ENCODE measurements around the gene DCC. TPM values are rescaled to one million over a fixed set of nuclear protein-coding genes. Genes with fewer than 3 reads are reported as not detected.

DCC gene
- total and polyA plus RNA-seq, 2 of the 8 experiments (the other 6 are each of a cell fraction or from before 2014, with no cell fraction given), result 0.14 to 1.4 TPM

- peaks cover 0 to 3% (median 0%) of the 10 kb centered on the region in 4 experiments; a peak in 1 of 7 replicates for H3K4me1 ChIP-seq (replicated peaks in 1 of 4; ENCODE audit: control insufficient read depth in 3 of 4, insufficient read depth in 4 of 4, low read length in 3 of 4)
- H3K36me3 ChIP-seq (ENCODE audit: control insufficient read depth in 2 of 4, insufficient read depth in 4 of 4, low read length in 3 of 4), result no peaks in the 10 kb centered on the region
- H2BK12ac ChIP-seq (ENCODE audit: low read depth, low read length), result no peak overlapping the region
- no peak overlapping the region for H2BK15ac ChIP-seq (ENCODE audit: low read length)
- no peak overlapping the region for H3K23ac ChIP-seq (ENCODE audit: insufficient read length)
- H3K56ac ChIP-seq (replicated peaks; ENCODE audit: insufficient read length, low read depth, low read length), result no peak overlapping the region
- H4K5ac ChIP-seq (ENCODE audit: insufficient read length, low read depth, low read length), result no peak overlapping the region
- POLR2A ChIA-PET (ENCODE audit: partially characterized antibody), result no interaction called here
- no peak overlapping the region for H4K91ac ChIP-seq (replicated peaks; ENCODE audit: insufficient read length, low read length)
- H3K18ac ChIP-seq (ENCODE audit: extremely low read depth, low read length), result no peak overlapping the region
- H3K79me1 ChIP-seq (ENCODE audit: low read depth, low read length), result no peaks in the 10 kb centered on the region
- no peak for DNase-seq (ENCODE audit: low read depth in 1 of 2, low spot score in 2 of 2)
- 92% methylated on average over 2 of the region's 2 CpGs; no CpG with 5 or more reads in 1 of the 2 experiments for WGBS, 2 experiments (ENCODE audit: extremely low coverage in 1 of 2, insufficient coverage in 1 of 2, insufficient read length in 1 of 2, insufficient replicate concordance in 2 of 2, low coverage in 1 of 2, low lambda C conversion rate in 2 of 2, missing lambda C conversion rate in 1 of 2)
- no peak overlapping the region for H3K14ac ChIP-seq (ENCODE audit: insufficient read length)
- no peak for TF ChIP-seq TAF1 (IDR thresholded peaks at IDR 0.05; ENCODE audit: low read depth, low read length)
- TF ChIP-seq GABPA (IDR thresholded peaks at IDR 0.05; ENCODE audit: borderline replicate concordance, insufficient read depth, low read length), result no peak
- no peak for TF ChIP-seq ATF3 (IDR thresholded peaks at IDR 0.05; ENCODE audit: insufficient read depth, low read depth, low read length)
- TF ChIP-seq KDM5A (IDR thresholded peaks at IDR 0.05; ENCODE audit: low read length), result no peak
- no peak for TF ChIP-seq CHD2 (IDR thresholded peaks at IDR 0.05; ENCODE audit: low read length)
- no peak overlapping the region for H2AK5ac ChIP-seq (ENCODE audit: low read depth, low read length)
- H3K9me3 ChIP-seq (ENCODE audit: insufficient read depth in 2 of 2, low read depth in 1 of 2, low read length in 1 of 2), result no peaks in the 10 kb centered on the region
- H3K27ac ChIP-seq (ENCODE audit: low read depth, low read length), result no peak overlapping the region
- no peaks in the 10 kb centered on the region for H3K79me2 ChIP-seq (ENCODE audit: control insufficient read depth in 1 of 2, insufficient read depth in 2 of 2, low read length in 2 of 2)
- H3K4ac ChIP-seq (replicated peaks; ENCODE audit: insufficient read length, low read depth, low read length), result no peak overlapping the region
- H3K23me2 ChIP-seq (ENCODE audit: low read depth, low read length), result no peaks in the 10 kb centered on the region
- no peak overlapping the region for H2BK20ac ChIP-seq (ENCODE audit: low read length)
- no peak for FAIRE-seq
- no peak overlapping the region for H3K4me2 ChIP-seq (ENCODE audit: insufficient read depth in 1 of 2, low read depth in 2 of 2, low read length in 2 of 2)
- CTCF ChIA-PET (ENCODE audit: partially characterized antibody), result interaction anchor here (0.8 kb wide), 1 partner anchor 21 kb away, joined by 3 read pairs; no protein-coding TSS in a partner anchor
- H3K4me3 ChIP-seq (ENCODE audit: extremely low read depth in 1 of 4, insufficient read depth in 2 of 4, low read depth in 3 of 4, low read length in 4 of 4), result no peak overlapping the region
- no peaks in the 10 kb centered on the region; a peak in 1 of 7 replicates for H3K27me3 ChIP-seq (replicated peaks in 1 of 4; ENCODE audit: control insufficient read depth in 3 of 4, extremely low read depth in 1 of 4, insufficient read depth in 3 of 4, low read length in 3 of 4)
- H2BK120ac ChIP-seq (replicated peaks; ENCODE audit: low read depth, low read length), result no peak overlapping the region
- H2BK5ac ChIP-seq (ENCODE audit: low read depth, low read length), result no peak overlapping the region
- H4K20me1 ChIP-seq (replicated peaks in 1 of 2; ENCODE audit: control insufficient read depth in 1 of 2, insufficient read depth in 2 of 2, low read length in 2 of 2), result no peaks in the 10 kb centered on the region
- H3K9ac ChIP-seq (replicated peaks in 1 of 4; ENCODE audit: extremely low read depth in 1 of 4, low read depth in 3 of 4, low read length in 3 of 4), result no peak overlapping the region
- H4K8ac ChIP-seq (ENCODE audit: extremely low read depth, insufficient read depth, low read length), result no peak overlapping the region
- H2AFZ ChIP-seq (ENCODE audit: low read length), result no peak overlapping the region
Observed at GRCh38 chr18:52970686-52971085, 630.7 kb downstream of the DCC start.

Data from H1 (cell line).